Liver (tissue), 9 donors: ENCODE results near the gene ETS2. TPM values are rescaled to one million over a fixed set of nuclear protein-coding genes. Genes with fewer than 3 reads are reported as not detected.

ENCODE experiments used
- DNase-seq: peaks from one replicate; pipeline ENCODE4 v3.0.0-alpha.2; 2017; ENCODE audit warnings: low spot score
- H3K27ac ChIP-seq, 2 donors: one replicate each; pipeline ENCODE4 v1.7.0; 2013; ENCODE audit warnings: inconsistent platforms in 2 of 2, low read length in 2 of 2, control low read depth in 1 of 2, low read depth in 1 of 2, mild to moderate bottlenecking in 1 of 2
- H3K27me3 ChIP-seq, 4 donors: one replicate each; pipeline versions ENCODE4 v1.6.1 to v1.7.0; 2013; ENCODE audit warnings: low read length in 3 of 4, inconsistent platforms in 1 of 4, mild to moderate bottlenecking in 1 of 4, moderate library complexity in 1 of 4; ENCODE audit not compliant: control insufficient read depth in 4 of 4, insufficient read depth in 4 of 4
- H3K36me3 ChIP-seq, 4 donors: one replicate each; pipeline versions ENCODE4 v1.6.1 to v1.7.0; 2013; ENCODE audit warnings: low read length in 3 of 4, mild to moderate bottlenecking in 3 of 4, low read depth in 1 of 4, moderate library complexity in 1 of 4; ENCODE audit not compliant: control insufficient read depth in 4 of 4, insufficient read depth in 3 of 4
- H3K4me1 ChIP-seq, 4 donors: one replicate each; pipeline versions ENCODE4 v1.6.1 to v1.7.0; 2013; ENCODE audit warnings: low read length in 3 of 4, mild to moderate bottlenecking in 3 of 4, moderate library complexity in 1 of 4; ENCODE audit not compliant: control insufficient read depth in 4 of 4, insufficient read depth in 4 of 4
- H3K4me3 ChIP-seq, 3 donors: one replicate each; pipeline versions ENCODE4 v1.6.1 to v1.7.0; 2013; ENCODE audit warnings: low read length in 3 of 3, control low read depth in 1 of 3, low read depth in 1 of 3, mild to moderate bottlenecking in 1 of 3
- H3K9ac ChIP-seq, 2 donors: one replicate each; pipeline ENCODE4 v1.7.0; 2013; ENCODE audit warnings: low read length in 2 of 2, mild to moderate bottlenecking in 2 of 2, moderate library complexity in 2 of 2, control low read depth in 1 of 2, low read depth in 1 of 2
- H3K9me3 ChIP-seq, 4 donors: one replicate each; pipeline versions ENCODE4 v1.6.1 to v1.7.0; 2013; ENCODE audit warnings: low read length in 3 of 4; ENCODE audit not compliant: control insufficient read depth in 4 of 4
- CTCF ChIP-seq: fragments of 150-350 bp; IDR thresholded peaks from 2 replicates; pipeline ENCODE4 v1.5.1; 2017; ENCODE audit warnings: improper control_type of control experiment, low read depth, low read length; ENCODE audit not compliant: missing input control
- GABPA ChIP-seq, 2 donors: IDR thresholded peaks in 1 of 2; conservative IDR thresholded peaks in 1 of 2; 2 replicates each; pipeline ENCODE4 v1.6.1; 2016; ENCODE audit warnings: antibody characterized with exemption in 2 of 2, mild to moderate bottlenecking in 1 of 2, moderate library complexity in 1 of 2
- HNF4A ChIP-seq, 2 donors: conservative IDR thresholded peaks; 2 replicates each; pipeline ENCODE4 v1.6.1; 2016; ENCODE audit warnings: antibody characterized with exemption in 2 of 2, mild to moderate bottlenecking in 2 of 2
- HNF4G ChIP-seq: IDR thresholded peaks from 2 replicates; pipeline ENCODE4 v1.6.1; 2016; ENCODE audit warnings: antibody characterized with exemption
- JUND ChIP-seq, 2 donors: IDR thresholded peaks; 2 replicates each; pipeline ENCODE4 v1.6.1; 2016; ENCODE audit warnings: antibody characterized with exemption in 2 of 2
- MAX ChIP-seq: IDR thresholded peaks from 2 replicates; pipeline ENCODE4 v1.6.1; 2016; ENCODE audit warnings: antibody characterized with exemption
- RAD21 ChIP-seq, 2 donors: IDR thresholded peaks; 2 replicates each; pipeline ENCODE4 v1.6.1; 2016; ENCODE audit warnings: antibody characterized with exemption in 2 of 2, mild to moderate bottlenecking in 2 of 2
- RXRA ChIP-seq, 2 donors: IDR thresholded peaks; 2 replicates each; pipeline ENCODE4 v1.6.1; 2017 to 2018; ENCODE audit warnings: antibody characterized with exemption in 2 of 2, mild to moderate bottlenecking in 1 of 2
- SP1 ChIP-seq: IDR thresholded peaks from 2 replicates; pipeline ENCODE4 v1.6.1; 2018; ENCODE audit warnings: antibody characterized with exemption, mild to moderate bottlenecking
- YY1 ChIP-seq: IDR thresholded peaks from 2 replicates; pipeline ENCODE4 v1.6.1; 2016; ENCODE audit warnings: antibody characterized with exemption, mild to moderate bottlenecking
- WGBS: extraction: QIAGEN DNeasy Blood & Tissue Kit; methylation state at CpG from one replicate; pipeline ENCODE4 v1.1.7; 2013; 5-methylcytosine and 5-hydroxymethylcytosine counted together
- polyA plus RNA-seq, 2 donors: library from polyadenylated mRNA; stranded (reverse) in 1 of 2; unstranded in 1 of 2; fragments of 200-250 nt in 1 of 2; fragments of >200 nt in 1 of 2; fragmentation: Nextera tagmentation in 1 of 2; extraction: Ambion mirVana in 1 of 2; gene quantifications; one replicate each; pipeline versions ENCODE4 v1.2.1 to v1.2.3, GENCODE V29; 2013 to 2015
- total RNA-seq, 2 donors: library from RNA; depleted of rRNA; stranded (reverse); fragments of >200 nt; gene quantifications; one replicate each; pipeline ENCODE4 v1.2.3, GENCODE V29; 2014
- donor health status: healthy.
- donor health status: healthy.
- donor health status: healthy.
- donor health status: healthy.
- donor health status: healthy.

Gene ETS2
- total and polyA plus RNA-seq, 4 donors, result 20.2 to 90.7 (median 41.8) TPM

- no peaks in the 10 kb centered on the region for H3K9me3 ChIP-seq
- WGBS, result 86% methylated on average over 14 of the region's 14 CpGs
- H3K4me3 ChIP-seq, result no peak overlapping the region
- peak overlapping the region; percentile 65 to 93 for H3K27ac ChIP-seq
- H3K36me3 ChIP-seq, result peaks cover 31 to 95% (median 85%) of the 10 kb centered on the region in 4 donors
- H3K27me3 ChIP-seq, result no peaks in the 10 kb centered on the region
- DNase-seq, result no peak
- TF ChIP-seq YY1 (no peak), RXRA (IDR thresholded peaks at IDR 0.05) (peak in 1 of 2 donors; percentile 8)
- H3K9ac ChIP-seq, result no peak overlapping the region
- H3K4me1 ChIP-seq, result peaks cover 5 to 44% (median 11%) of the 10 kb centered on the region in 4 donors
Measured at GRCh38 chr21:38817371-38818324, 11.9 kb downstream of the ETS2 start.

GRCh38 chr21:38818325-38818723, 12.6 kb downstream of the ETS2 start:
- WGBS, result 89% methylated on average over 11 of the region's 11 CpGs
- no peak for DNase-seq

GRCh38 chr21:38819051-38819718, 13.5 kb downstream of the ETS2 start:
- peaks cover 9 to 57% (median 18%) of the 10 kb centered on the region in 4 donors for H3K4me1 ChIP-seq
- peaks cover 25 to 93% (median 78%) of the 10 kb centered on the region in 4 donors for H3K36me3 ChIP-seq
- no peaks in the 10 kb centered on the region for H3K9me3 ChIP-seq
- no peak overlapping the region for H3K4me3 ChIP-seq
- H3K27ac ChIP-seq, result peak overlapping the region; percentile 88 to 93
- TF ChIP-seq CTCF (no peak), HNF4G (no peak), MAX (no peak), GABPA (IDR thresholded peaks at IDR 0.05 in 1 of 2, conservative IDR thresholded peaks at IDR 0.05 in 1 of 2) (no peak), RAD21 (IDR thresholded peaks at IDR 0.05) (no peak), RXRA (IDR thresholded peaks at IDR 0.05) (no peak), YY1 (no peak), SP1 (no peak), HNF4A (conservative IDR thresholded peaks at IDR 0.05) (no peak)
- WGBS, result 92% methylated on average over 14 of the region's 14 CpGs
- no peak overlapping the region for H3K9ac ChIP-seq
- no peaks in the 10 kb centered on the region for H3K27me3 ChIP-seq
- DNase-seq, result no peak

More at GRCh38 chr21:38818325-38818723, 12.6 kb downstream of the ETS2 start:
- peak overlapping the region; percentile 65 to 93 for H3K27ac ChIP-seq
- peaks cover 8 to 49% (median 15%) of the 10 kb centered on the region in 4 donors for H3K4me1 ChIP-seq
- H3K4me3 ChIP-seq, result no peak overlapping the region
- peaks cover 29 to 93% (median 83%) of the 10 kb centered on the region in 4 donors for H3K36me3 ChIP-seq
- H3K9ac ChIP-seq, result no peak overlapping the region
- TF ChIP-seq JUND (IDR thresholded peaks at IDR 0.05) (peak in 1 of 2 donors; percentile 7), HNF4A (conservative IDR thresholded peaks at IDR 0.05) (no peak)
- H3K9me3 ChIP-seq, result no peaks in the 10 kb centered on the region
- no peaks in the 10 kb centered on the region for H3K27me3 ChIP-seq
